ENCODE data around the gene PDILT.

GRCh38 chr16:20318006-20318405 is 86.5 kb downstream of the PDILT start:
- no peak for TF ChIP-seq CTCF (IDR thresholded peaks at IDR 0.05)
- no peak for TF ChIP-seq E2F4 (CRISPR knock-in tag; IDR thresholded peaks at IDR 0.05; ENCODE audit: borderline replicate concordance, low read depth)
- no peak for TF ChIP-seq MYBL2 (CRISPR knock-in tag; IDR thresholded peaks at IDR 0.05)
- no peak for TF ChIP-seq SMAD3 (CRISPR knock-in tag; IDR thresholded peaks at IDR 0.05; ENCODE audit: borderline replicate concordance)
- no peak for TF ChIP-seq NR1H2 (CRISPR knock-in tag; IDR thresholded peaks at IDR 0.05)
- TF ChIP-seq, protein P1, sequence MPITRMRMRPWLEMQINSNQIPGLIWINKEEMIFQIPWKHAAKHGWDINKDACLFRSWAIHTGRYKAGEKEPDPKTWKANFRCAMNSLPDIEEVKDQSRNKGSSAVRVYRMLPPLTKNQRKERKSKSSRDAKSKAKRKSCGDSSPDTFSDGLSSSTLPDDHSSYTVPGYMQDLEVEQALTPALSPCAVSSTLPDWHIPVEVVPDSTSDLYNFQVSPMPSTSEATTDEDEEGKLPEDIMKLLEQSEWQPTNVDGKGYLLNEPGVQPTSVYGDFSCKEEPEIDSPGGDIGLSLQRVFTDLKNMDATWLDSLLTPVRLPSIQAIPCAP (CRISPR knock-in tag; IDR thresholded peaks at IDR 0.05): no peak
- no peak for TF ChIP-seq TEAD4 (CRISPR knock-in tag; IDR thresholded peaks at IDR 0.05)
- no peak for TF ChIP-seq SP1 (CRISPR knock-in tag; conservative IDR thresholded peaks at IDR 0.05)
- TF ChIP-seq ETV6 (CRISPR knock-in tag; IDR thresholded peaks at IDR 0.05): no peak
- TF ChIP-seq ZNF232 (CRISPR knock-in tag; IDR thresholded peaks at IDR 0.05): no peak
